GM03348 (cell line): Measurements from ENCODE around the gene SP3.

Experiments used
- DNase-seq: peaks from one replicate; pipeline ENCODE4 v3.0.0; 2012; ENCODE audit warnings: low spot score

The SP3 gene

GRCh38 chr2:173965372-173966025 is at the start of gene SP3:
Gene SP3, minus strand, starts transcription at chr2:173965373. Its CDS starts 202 bp downstream, at chr2:173965171.
- DNase-seq: peak; percentile 99

GRCh38 chr2:174014699-174015070 is 49.5 kb upstream of the SP3 start:
- DNase-seq: no peak

DNA sequence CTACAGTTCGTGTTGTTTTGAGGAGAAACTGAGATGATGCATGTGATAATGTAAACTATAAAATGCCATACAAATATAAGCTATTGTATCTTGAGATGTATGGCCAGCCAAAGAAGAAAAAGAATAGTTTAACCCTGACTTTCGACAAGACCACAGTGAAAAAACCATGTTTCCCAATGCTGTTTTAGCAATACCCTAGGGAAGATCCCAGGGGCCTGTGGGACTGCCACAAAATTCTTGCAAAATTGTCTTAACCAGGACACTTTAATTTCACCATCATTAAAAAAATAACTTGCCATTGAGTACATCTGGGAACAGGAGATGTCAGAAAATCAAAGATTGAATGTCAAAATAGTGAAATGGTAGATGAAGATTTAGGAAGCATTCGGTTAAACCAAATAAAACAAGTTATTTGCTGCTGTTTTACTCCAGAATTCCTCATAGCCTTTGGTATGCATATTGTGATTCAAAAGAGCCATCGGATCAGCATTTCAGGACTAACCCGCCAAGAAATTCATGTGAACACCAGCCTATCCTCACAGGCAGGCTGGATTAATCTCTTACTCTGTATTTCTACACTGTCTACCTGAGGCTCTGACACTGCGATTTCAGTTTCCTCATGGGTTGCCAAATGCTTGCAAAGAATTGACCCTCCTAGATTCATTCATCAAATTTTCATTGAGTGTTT is 49.0 kb upstream of the SP3 start:
- peak; percentile 48 for DNase-seq

DNA sequence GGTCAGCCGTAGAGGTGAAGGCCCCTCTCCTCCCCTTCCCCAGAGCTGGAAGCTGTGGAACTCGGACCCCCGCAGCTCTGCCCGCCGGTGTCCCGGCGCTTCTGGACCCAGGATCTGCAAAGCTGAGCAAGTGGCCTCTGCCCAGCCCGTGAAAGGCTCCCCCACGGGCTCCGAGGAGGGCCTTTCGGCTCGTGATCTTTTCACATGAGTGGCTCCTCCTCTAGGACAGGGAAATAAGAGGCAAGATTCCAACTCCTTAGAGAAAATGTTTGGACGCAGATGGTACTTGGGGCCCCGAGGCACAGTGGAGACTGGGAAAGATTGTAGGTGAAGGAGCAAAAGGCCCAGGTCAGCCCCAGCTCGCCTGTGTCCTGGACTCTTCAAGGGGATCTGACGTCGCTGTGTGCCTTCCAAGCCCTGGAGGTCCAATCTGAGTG is 48.2 kb upstream of the SP3 start:
- peak; percentile 43 for DNase-seq

GRCh38 chr2:174012347-174013314 is 47.5 kb upstream of the SP3 start:
- peak; percentile 81 for DNase-seq

GRCh38 chr2:174011796-174012195 is 46.6 kb upstream of the SP3 start:
- DNase-seq: no peak

- DNase-seq: no peak
Observed at GRCh38 chr2:174011173-174011572, 46.0 kb upstream of the SP3 start.

DNA sequence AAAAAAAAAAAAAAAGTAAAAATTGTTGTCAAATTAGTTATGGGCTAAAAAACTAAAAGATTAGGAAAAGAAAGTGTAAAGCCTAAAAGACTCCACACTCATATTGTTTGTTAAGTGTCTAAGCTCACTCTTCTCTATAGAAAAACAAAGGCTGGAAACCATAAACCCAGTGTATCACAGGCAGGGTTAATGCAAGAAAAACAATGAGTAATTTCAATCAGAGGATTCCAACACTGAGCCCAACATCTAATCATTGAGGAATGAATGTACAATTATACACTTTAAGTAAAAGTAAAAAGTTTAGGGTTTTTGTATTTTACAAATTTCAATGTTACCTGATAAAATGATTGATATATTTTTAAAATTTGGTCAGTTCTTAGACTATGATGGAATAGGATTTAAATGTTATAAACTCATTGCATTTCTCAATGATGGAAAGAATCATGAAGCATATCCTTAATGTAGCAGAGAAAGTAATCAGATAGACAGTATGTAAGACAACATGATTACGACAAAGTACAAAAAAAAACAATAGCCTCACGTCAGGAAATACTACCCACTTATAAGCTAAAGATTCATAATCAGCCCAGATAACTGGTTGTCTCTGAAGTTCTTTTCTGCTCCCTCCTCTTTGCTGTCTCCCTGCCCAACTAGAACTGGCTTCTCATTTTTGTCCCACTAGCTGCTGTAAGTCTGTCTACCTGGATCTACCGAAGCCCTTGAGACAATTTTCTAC is 44.5 kb upstream of the SP3 start:
- peak; percentile 44 for DNase-seq

- DNase-seq: no peak
Observed at GRCh38 chr2:174008720-174009119, 43.5 kb upstream of the SP3 start.

DNA sequence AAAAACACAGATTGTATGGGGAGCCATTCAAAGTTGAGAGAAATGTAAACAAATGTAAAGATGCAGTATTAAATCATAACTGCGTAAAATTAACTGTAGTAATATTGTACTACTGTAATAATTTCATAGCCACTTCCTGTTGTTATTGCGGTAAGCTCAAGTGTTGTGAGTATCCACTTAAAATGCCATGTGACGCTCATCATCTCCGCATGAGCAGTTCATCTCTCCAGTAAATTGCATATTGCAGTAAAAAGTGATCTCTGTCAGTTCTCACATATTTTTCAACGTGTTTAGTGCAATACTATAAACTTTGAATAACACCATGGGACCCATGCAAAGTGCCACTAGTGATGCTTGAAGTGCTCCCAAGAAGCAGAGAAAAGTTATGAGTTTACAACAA is 41.8 kb upstream of the SP3 start:
- no peak for DNase-seq

DNA sequence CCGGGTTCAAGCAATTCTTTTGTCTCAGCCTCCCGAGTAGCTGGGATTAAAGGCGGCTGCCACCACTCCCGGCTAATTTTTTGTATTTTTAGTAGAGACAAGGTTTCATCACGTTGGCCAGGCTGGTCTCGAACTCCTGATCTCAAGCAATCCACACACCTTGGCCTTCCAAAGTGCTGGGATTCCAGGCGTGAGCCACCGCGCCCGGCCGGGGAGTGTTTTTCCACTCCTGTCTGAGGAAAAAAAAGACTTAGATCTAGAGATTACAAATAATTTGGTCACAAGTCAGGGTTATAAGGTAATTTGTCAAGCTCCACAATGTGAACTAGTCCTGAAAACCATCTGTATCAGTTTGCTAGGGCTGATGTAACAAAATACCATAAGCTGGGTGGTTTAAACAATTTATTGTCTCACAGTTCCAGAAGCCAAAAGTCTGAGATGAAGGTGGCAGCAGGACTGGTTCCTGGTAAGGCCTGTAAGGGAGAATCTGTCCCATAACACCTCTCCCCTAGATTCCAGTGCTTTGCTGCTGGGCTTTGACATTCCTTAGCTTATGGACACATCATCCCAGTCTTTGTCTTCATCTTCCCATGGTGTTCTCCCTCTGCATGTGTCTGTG is 40.7 kb upstream of the SP3 start:
- DNase-seq: no peak

DNA sequence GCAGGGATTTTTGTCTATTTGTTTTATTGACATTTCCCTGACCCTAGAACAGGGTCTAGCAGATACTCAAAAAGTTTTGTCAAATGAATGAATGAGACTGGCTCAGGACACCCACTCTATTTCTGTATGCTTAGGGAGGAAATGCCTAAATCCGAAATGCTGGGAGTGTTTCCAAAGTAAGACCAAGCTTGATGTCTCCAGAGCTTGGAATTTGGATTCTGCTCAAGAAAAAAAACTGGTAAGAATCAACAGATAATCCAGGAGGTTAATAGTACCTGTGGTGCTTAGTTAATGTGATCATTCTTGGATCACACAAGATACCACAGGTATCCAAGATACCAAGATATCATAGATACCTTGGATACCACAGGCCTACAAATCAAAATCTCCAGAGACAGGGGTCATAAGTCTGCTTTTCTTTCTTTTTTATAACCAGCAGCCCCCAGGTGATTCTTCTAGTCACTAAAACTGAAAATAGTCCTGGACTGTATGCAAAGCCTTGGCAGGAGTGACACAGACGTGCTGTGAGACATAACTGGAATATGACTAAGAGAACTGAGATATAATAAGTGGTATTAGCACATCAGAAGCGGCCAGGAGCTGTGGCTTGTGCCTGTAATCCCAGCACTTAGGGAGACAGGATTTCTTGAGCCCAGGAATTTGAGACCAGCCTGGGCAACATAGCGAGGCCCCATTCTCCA is 39.9 kb upstream of the SP3 start:
- DNase-seq: peak; percentile 57

DNA sequence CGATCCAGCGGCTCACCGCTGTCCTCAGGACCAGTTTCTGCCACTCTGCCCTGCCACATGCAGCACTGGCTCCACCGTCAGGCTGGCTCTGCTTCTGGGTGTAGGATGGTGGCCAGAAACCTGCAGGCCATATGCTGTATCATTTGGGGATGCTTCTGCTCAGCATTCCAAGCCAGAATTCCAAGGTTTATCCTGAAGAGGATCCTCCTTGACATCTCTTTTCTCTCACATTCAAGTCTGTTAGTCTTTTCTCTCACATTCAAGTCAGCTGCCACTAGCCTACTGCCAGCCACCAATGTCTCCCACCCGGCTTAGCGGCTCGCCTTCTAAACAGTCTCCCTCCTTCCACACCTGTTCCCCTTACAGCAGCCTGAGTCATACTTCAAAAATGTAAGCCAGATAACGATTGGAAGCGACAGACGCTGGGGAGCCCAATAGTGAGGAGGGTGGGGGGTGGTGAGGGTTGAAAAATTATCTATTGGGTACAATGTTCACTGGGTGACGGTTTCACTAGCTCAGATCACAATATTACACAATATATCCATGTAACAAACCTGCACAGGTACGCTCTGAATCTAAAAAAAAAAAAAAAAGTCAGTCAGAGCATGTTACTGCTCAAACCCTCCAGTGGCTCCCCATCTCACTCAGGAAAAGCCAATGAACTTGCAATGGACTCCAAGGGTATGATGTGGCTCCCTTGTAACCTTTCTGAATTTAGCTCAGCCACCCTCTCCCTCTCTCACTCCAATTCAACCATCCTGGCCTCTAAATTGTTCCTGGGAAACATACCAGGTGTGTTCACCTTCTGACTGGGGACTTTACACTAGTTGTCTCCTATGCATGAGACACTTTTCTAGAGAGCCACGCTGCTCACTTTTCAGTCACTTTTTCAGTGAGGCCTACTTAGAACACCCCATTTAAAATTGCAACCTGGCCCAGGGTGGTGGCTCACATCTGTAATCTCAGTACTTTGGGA is 38.8 kb upstream of the SP3 start:
- no peak for DNase-seq

GRCh38 chr2:174002679-174003078 is 37.5 kb upstream of the SP3 start:
- no peak for DNase-seq

- DNase-seq: no peak
Observed at GRCh38 chr2:174001107-174001506, 35.9 kb upstream of the SP3 start.

DNA sequence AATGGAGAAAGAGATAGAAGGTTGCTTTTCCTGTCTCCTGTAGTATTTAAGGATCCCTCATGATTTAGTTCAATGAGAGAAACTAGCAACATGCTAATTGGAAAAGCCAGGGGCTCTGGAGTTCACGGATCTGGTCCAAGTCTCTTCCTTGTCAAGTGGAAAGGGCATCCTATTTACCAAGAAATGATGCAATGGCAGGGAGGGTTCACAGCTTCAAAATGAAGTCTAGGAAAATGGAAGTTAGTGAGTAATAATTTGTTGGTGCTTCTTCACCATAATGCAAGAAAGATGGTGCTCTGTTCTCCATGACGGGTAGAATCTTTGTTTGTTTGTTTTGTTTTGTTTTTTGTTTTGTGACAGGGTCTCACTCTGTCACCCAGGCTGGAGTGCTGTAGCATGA is 34.6 kb upstream of the SP3 start:
- DNase-seq: no peak

DNA sequence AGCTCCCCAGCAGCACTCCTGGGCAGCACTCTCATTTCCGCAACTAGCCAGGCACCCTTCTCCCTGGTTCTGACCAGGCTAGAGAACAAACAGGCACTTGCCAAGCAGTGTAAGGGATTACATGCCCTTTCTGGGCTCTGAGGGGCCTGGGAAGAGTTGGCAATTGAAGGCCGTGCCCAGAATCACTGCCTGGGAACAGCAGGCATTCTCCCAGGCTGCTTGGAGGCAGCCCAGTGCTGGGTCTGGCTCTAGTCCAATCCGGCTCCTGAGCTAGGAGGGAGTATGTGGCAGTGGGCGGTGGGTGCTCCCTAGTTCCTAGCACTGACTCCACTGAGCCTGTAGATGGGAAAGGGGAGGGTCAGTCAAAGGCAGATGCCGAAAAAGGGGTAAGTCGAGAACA is 34.1 kb upstream of the SP3 start:
- DNase-seq: no peak

DNA sequence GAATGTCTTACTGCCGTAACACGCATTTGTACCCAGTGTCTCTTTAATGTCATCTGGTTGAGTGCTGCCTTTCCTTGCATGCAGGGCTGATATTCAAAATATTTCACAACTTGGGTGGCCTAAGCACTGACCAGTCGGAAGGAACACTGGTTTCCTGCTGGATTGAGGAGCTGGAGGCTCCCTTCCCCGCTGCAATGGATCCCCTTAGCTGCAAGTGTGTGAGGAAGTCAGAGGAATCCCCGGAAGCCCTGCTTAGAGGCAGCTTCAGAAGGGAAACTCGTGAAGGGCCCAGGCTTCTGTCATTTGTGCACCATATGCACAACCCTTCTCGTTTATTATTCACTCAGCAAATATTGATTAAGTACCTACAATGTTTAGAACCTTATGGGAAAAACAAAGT is 33.2 kb upstream of the SP3 start:
- DNase-seq: no peak

GRCh38 chr2:173997753-173998152 is 32.6 kb upstream of the SP3 start:
- DNase-seq: no peak

DNA sequence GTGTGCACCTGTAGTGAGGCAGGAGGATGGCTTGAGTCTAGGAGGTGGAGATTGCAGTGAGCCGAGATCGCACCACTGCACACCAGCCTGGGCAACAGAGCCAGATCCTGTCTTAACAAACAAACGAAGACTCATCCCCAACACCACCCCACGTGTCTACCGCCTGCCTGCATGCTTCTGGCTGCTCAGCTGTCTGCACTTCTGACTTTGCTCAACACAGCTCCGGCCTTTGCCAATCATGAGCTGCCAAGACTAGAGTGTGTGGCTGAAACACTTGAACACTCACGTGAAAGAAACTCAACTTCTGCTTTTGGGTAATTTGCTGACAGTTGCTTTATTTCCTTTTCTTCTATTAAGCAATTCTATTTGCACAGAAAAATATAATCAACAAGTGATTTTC is 32.1 kb upstream of the SP3 start:
- peak; percentile 70 for DNase-seq
